ENCODE results near the gene TAAR1.
"Not testable (repeated sequence)": the region's sequence is repeated elsewhere in the genome, so short reads cannot be mapped to it uniquely, and the experiment has no call there.

TAAR1 gene

DNA sequence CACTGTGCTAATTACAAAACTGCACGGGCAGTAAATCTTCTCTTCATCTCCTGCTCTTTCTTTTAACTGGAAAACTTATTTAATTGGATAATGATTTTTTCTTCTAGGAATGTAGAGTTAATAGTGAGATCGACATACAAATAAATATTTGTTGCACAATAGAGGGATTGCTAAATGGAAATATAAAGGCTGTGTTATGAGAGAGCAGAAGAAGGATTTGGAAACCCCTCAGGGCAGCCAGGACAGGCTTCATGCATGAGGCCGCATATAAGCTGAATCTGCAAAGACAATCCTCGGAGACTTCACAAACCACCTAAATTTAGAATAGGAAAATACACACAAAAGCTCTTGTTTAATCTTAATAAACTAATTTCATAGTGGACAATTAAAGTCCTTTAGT is 2.9 kb upstream of the TAAR1 start:
- no peak for DNase-seq

DNA sequence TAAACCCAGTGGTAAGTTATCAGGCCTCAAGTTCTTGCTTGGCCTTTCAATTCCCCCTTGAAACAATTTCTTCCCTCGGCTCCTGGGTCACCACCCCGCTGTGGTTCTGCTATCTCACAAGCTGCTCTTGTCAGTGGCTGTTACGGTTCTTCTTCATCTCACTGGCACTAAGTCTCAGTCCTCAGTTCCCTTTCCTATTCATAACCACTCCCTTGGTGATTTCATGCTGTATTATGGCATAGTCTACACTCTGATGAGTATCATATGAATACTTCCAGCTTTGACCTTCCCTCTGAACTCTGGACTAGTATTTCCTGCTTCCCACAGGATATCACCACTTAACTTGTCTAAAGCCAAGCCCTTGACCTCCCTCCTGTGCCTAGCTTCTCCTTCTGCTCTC is 7.9 kb downstream of the TAAR1 start:
- DNase-seq: peak; percentile 61 to 85 (median 76)

DNA sequence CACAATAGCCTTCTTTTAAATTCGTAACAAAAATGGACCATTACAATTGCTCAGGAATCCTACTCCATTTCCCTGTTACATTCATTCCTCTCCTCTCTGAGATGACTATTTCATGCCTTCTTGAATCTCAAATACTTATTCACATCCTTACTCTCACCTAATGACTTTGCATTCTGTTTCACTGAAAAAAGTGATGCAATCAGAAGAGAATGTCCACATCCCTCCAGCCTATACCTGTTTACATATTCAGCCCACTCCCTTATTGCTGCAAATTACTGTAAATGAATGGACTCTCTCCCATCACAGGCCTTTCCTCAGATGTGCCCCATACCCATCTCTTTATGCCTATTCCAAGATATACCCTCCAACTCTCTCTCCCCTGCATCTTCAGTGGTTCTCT is 8.6 kb downstream of the TAAR1 start:
- no peak for DNase-seq

DNA sequence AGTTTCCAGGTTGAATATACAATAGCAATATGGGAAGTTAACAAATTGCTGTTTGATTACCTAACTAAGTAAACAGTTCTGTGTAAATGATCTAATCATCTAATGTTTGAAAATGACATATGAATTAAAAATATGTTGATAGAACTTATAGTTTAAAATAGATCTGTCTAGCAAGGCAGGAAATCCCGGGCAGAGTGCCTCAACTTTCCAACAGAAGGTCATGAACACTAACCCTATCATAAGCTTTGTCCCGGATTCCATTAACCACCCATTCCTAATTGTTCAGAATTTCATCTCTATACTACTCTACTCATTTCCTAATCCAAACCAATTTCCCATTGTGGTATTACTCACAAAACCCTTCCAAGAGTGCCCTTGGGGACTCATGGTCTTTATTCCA is 10.2 kb downstream of the TAAR1 start:
- no peak for DNase-seq

DNA sequence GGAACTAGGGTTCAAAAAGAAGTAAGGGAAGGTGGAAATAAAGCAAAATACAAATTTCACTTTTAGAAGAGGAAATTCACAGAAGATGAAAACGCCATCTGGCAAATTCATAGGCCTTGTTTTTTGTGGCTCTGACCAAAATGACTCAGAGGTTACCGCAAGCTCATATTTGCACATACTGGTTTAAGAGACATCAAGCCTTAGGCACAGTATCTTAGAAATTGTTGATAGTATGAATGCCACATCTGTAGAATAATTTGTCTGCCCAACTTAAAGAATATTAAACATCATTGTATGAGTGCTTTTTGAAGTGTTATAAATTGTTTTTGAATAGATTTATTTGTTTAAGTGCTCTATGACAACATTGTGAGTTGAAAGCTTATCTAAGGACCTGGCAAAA is 10.6 kb downstream of the TAAR1 start:
- DNase-seq: peak in 3 of 4 experiments; percentile 8 to 56 (median 43)

DNA sequence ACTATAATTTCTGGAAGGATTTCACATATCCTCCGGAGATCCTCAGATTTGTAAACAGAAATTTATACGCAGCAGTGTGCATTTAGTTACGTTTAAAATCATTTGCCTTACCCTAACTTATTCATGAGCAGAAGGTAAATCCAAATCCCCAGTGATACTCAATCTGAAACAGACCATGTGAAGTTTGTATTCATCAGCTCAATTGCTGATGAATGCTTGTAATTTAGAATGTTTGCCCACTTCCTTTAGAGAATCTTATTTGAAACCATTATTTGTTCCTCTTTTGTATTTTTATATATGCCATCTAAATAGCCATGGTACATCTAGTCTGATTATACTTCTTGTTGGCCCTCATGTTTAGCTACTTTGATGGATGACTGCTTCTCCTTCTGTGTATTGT is 15.4 kb downstream of the TAAR1 start:
- no peak for DNase-seq

DNA sequence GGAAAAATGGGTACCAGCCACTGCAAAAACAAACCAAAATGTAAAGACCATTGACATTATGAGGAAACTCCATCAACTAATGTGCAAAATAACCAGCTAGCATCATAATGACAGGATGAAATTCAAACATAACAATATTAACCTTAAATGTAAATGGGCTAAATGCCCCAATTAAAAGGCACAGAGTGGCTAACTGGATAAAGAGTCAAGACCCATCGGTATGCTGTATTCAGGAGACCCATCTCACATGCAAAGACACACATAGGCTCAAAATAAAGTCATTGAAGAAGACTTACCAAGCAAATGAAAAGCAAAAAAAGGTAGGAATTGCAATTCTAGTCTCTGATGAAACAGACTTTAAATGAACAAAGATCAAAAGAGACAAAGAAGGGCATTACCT is 21.8 kb downstream of the TAAR1 start:
- not testable (repeated sequence) for DNase-seq

DNA sequence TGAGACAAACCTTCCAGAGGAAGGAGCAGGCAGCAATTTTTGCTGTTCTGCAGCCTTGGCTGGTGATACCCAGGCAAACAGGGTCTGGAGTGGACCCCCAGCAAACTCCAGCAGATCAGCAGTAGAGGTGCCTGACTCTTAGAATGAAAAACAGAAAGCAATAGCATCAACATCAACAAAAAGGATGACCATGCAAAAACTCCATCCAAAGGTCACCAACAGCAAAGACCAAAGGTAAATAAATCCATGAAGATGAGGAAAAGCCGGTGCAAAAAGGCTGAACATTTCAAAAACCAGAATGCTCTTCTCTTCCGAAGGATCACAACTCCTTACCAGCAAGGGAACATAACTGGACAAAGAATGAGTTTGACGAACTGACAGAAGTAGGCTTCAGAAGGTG is 23.1 kb downstream of the TAAR1 start:
- DNase-seq: not testable (repeated sequence)

DNA sequence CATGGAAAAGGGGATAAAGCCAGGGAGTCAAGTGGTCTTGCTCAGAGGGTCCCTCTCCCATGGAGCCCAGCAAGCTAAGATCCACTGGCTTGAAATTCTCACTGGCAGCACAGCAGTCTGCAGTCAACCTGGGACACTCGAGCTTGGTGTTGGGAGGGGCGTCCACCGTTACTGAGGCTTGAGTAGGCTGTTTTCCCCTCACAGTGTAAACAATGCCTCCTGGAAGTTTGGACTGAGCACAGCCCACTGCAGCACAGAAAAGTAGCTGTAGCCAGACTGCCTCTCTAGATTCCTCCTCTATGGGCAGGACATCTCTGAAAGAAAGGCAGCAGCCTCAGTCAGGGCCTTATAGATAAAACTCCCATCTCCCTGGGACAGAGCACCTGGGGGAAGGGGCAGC is 23.7 kb downstream of the TAAR1 start:
- DNase-seq: not testable (repeated sequence)

DNA sequence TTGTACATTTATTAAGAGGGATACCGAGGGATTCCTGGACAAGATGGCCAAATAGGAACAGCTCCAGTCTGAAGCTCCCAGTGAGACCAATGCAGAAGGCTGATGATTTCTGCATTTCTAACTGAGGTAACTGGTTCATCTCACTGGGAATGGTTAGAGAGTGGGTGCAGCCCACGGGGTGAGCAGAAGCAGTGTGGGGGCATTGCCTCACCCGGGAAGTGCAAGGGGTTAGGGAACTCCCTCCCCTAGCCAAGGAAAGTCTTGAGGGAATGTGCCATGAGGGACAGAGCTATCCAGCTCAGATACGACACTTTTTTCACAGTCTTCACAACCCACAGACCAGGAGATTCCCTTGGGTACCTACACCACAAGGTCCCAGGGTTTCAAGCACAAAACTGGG is 24.2 kb downstream of the TAAR1 start:
- peak in 3 of 4 experiments; percentile 9 to 33 (median 11) for DNase-seq

DNA sequence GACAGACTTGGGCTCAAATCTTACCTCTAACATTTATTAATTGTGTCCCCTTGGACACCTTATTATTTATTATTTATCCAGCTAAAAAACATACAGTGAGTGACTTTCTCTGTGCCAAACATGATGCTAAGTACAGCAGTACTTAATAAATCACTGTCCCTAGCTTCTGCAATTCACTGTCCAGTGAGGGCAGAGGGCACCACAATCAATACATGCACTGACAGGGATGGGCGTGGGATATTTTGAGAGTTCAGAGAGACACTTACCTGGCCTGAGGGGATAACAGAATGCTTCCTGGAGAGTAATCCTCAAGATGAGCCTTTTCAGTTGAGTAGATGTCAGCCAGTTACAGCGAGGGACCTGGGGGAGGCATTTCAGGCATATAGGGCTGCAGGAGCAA is 25.6 kb downstream of the TAAR1 start:
- DNase-seq: no peak

DNA sequence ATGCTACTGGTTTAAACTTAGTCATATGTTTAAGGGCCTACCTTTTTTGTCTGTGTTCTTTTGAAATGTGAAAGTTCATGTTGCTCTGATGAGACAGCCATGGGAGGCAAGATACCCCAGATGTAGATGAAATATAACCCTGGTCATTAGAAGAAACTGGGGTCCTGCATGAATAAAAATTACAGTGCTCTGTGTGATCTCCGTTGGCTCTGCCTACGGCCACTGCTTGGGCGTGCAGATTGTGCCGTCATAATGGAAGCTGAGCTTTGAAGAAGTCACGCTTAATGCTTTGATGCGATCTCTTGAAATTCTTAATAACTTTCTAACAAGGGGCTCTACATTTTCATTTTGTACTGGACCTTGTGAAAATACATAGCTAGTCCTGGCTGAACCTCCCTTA is 34.8 kb downstream of the TAAR1 start, which contains the start of gene TAAR2:
Gene TAAR2 (minus strand): TSS at position 101 of the 400 bp plus-strand sequence. CDS start 0 bp downstream, at position 101.
- no peak for DNase-seq

DNA sequence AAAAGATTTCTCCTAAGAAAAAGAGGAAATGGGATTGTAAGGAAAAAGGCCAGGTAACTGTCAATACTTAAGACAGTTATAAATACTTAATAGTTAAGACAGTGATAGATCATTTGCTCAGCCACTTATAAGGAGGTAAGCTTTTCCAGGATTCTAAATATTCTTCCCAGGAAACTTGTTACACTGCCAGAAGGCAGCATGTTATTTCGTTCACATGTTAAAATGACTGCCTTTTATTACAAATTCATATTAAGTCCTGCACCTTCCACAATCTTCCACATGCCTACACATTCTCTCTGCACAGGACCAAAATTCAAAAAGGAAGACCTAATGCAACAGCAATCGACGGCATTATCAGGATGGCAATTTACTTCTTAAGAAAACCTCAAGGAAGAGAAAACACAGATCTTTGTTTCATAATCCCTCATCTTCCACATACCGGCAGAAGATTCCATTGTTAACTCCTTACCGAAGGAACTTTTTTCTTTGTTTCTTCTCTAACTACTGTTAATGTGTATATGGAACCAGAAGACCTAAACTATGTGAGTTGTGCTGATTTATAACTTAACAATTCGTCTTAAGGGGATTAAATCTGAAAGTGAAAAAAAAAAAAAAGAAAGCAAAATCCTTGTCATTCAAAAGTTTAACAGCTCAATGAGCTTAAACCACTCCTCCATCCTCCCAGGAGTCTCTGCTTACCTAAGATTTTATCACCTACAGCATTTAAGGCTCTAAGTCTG is 35.7 kb downstream of the TAAR1 start:
- DNase-seq: no peak

DNA sequence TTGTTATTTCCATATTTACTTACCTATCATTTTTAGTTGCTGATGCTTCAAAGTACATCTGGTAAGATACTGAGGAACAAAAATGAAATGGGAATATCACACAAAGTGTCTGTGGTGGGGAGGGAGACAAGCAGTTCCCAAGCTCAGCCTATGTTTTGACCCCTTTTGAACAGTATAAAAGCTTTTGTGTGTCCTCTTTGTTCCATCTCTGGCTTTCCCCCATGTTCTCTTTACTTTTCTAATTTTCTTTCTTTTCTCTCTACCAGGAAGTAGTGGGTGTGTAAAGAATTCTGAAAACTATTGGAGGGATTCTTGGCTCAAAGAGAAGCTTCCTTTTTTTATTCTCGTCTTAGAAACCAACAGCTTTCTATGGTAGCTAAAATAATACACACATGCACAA is 42.3 kb downstream of the TAAR1 start:
- no peak for DNase-seq

DNA sequence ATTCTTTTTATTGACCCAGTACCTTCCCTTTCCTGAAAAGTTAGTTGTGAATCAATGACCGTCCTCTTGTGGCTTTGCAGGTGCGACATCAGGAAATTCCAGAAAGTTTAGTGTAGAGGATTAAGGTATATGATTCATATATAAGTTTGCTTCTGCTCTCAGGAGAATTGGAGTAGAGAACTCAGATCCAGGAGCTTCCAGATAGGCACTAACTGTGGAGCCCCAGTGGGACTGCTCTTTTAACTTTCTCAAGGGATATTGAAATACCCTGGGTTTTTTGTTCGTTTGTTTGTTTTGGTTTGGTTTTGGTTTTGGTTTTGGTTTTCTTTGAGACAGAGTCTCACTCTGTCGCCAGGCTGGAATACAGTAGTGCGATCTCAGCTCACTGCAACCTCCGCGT is 44.4 kb downstream of the TAAR1 start:
- no peak for DNase-seq

DNA sequence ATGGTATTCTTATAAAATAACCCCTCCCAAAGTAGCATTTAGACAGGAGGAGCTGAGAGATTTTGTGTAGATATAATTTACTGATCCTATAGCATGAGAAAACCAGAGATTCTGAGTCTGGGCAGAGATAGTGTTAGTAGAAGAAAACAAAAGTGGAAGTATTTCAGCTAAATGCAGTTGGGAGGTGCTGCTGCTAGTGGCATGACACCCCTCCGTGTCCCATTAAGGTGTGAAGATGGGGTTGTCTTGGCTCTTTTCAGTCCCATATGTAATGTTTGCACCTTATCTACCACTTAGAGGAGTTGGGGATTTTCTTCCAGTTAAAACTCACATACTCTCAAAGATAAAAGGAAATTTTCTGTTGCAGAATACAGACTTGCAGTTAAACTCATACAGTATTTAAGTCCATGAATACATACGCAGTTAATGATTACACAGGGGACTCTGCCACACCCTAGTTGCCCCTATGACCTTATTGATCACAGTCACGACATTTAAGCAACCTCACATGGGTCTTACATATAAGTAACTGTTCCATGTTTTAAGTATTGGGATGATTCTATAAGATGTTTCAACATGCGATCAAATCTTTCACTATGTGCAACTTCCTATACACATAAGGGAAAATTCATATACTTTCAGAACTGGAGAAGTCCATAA is 46.4 kb downstream of the TAAR1 start:
- no peak for DNase-seq

DNA sequence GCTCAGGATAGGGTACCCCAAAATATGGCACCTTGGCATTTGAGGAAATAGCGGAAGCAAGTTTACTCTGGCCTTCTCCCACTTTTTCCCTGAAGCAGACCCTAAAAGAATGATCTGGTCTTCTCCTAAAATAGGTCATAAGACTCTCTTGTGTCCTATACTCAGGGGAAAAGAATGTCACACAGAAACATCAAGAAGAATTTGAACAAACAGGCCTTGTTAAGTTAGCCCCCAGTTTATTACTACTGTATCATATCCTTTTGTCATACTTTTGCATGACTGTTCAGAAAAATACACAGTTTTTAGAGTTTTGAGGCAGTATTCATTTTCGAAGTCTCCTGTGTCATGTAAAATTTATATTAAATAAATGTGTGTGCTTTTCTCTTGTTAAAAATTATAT is 47.4 kb downstream of the TAAR1 start:
- DNase-seq: no peak

DNA sequence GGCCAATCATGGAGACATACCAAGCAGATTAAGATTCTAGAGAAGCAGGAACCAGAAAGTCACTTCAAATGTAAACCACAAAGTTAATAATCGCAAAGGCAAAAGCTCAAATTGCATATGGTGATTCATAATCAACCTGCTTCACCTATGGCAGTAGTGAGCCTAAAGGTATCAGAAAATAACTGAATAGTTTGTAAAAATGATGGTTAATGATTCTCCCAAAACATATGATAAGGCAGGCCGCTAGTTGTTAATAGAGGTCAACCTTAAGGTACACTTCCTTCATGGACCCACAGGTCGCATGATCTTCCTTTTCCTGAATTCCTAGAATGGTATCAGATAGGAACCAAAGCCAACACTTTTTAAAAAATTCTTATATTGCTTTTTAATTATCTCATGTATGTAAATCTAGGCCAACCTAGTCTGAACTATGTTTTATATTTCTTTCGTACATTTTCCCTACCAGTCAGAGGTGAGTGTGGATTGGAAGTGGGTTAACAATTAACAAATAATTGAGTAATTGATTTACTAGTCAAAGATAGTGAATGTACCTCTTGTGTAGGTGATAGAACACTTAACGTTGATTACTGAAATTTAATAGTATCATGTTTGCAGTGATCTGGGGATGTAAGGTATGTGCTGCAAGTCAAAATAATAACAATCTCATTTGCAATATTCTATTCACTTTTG is 51.3 kb downstream of the TAAR1 start:
- DNase-seq: no peak

DNA sequence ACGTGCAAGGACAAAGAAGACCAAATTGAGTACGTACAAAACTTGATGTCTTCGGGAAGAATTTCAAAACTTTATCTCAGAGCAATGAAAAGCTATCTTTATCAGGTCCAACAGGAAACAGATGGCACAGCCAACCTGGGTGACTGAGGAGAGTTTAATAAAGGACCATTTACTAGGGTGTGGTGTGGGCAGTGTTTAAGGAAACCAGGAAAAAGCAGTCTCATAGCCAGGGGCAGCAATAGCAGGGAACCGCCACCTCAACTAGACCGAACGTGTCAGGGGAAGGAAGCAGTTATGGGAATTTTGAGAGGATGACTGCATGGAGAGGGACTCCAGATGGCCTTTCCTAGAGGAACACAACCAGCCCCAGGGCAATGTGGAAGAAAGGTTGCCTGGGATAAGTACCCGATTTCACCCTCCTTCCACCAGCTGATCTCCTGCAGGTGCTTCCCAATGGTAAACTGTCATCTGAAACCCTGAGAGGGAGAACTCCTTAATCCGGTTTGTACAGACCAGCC is 54.3 kb downstream of the TAAR1 start:
- no peak for DNase-seq

DNA sequence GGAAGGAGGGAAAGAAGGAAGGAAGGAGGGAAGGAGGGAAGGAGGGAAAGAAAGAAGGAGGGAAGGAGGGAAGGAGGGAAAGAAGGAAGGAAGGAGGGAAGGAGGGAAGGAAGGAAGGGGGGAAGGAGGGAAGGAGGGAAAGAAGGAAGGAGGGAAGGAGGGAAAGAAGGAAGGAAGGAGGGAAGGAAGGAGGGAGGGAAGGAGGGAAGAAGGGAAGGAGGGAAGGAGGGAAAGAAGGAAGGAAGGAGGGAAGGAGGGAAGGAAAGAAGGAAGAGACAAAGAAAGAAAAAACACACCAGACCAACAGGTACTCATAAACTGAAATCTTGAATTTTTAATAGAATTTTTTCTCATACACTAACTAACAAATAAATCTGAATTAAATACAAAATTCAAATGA is 58.1 kb downstream of the TAAR1 start:
- not testable (repeated sequence) for DNase-seq

DNA sequence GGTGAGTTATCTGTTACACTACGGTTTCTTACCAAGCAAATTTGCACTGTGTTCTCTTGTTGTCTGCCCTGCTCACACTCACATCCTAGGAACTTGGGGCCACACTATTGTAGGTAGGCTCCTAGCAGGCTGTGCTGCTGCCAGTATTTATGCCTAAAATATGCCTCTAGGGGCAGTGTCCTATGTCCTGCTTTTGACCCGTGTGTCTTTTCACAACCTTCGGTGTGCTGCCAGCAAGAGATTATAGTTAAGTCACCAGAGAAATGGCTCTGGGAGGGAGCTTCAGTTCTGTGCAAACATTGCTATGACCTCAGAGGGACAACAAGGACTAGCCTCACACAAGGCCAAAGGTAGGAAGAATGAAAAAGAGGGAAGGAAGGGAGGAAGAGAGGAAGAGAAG is 60.5 kb downstream of the TAAR1 start:
- DNase-seq: peak in 3 of 4 experiments; percentile 22 to 41 (median 31)

DNA sequence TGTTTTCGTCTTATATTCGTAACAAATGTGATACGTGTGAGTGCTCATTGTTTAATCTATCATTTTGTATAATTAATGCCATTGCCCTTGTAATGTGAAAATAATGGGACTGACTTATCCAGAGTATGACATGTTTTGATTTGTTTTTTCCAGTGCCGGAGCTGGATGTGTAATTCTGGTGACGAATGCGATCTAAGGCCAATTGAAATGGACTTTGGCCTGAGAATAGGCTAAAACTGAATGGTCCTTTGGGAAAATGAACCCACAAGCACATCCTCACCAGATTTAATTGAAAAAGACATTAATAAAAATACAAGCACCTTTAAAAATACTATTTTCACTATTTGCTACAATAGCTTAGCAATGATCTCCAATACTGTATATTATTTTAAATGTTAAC is 62.8 kb downstream of the TAAR1 start:
- DNase-seq: no peak
